Erythroblast (primary cell): ENCODE data around the gene PTAFR.

Source experiments
- DNase-seq, 2 experiments: peaks; one replicate each; lab custom pipeline; 2025; lab: John Stamatoyannopoulos, UW
- GATA1 ChIP-seq: IDR thresholded peaks from 2 replicates; pipeline ENCODE4 v1.6.1; 2011; ENCODE audit warnings: low read depth, mild to moderate bottlenecking, control low read depth, low read length, moderate library complexity
- POLR2A ChIP-seq: IDR thresholded peaks from 2 replicates; pipeline ENCODE4 v1.6.1; 2011; ENCODE audit warnings: mild to moderate bottlenecking, low read length

The PTAFR gene

DNA sequence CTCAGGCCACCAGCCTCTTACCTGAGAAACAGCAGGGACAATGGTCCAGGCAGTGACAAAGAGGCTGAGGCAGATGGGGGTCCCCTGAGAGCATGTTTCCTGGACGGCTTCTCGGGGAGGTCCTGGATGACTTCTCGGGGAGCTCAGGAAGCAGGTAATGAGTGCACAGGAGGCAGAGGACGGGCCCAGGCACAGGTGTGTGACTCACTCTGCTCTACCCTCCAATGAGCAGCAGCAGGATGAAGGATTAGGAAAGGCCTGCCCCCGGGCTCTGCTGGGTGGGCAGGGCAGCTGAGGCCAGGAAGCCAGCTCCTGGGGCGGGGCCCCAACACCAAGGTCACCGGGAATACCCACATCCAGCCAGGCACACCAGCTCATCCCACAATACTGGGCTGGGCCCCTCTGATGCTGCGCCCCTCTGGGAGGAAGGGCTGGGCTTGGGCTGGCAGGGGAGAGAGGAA lies 17.2 kb upstream of the PTAFR start:
- TF ChIP-seq GATA1 (no peak), POLR2A (no peak)
- no peak for DNase-seq

DNA sequence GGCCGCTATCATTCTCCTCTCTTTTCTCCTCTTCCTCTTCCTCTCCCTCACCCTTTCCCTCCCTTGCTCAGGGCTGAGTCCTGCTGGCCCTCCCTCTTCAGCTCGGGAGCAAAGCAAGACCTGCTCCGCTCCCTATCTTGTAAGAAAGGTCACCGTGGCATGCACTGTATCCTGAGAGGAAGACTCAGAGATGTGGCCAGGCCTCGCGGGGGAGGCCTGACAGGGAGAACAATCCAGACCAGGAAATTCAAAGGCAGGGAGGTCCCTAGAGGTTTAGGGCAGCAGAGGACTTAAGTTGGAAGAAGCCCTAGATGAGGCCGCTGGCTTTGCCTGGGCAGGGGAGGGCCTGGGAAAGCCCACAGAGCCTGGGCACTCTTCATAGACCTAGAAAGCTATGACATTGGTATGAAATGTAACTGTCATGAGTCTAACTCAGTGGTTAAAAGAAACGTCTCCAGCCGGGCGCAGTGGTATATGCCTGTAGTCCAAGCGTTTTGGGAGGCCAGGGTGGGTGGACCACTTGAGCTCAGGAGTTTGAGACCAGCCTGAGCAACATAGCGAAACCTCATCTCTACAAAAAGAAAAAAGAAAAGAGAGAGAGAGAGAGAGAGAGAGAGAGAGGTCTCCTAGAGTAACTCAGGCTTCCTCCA lies 14.6 kb upstream of the PTAFR start:
- TF ChIP-seq GATA1 (no peak), POLR2A (no peak)
- no peak for DNase-seq

DNA sequence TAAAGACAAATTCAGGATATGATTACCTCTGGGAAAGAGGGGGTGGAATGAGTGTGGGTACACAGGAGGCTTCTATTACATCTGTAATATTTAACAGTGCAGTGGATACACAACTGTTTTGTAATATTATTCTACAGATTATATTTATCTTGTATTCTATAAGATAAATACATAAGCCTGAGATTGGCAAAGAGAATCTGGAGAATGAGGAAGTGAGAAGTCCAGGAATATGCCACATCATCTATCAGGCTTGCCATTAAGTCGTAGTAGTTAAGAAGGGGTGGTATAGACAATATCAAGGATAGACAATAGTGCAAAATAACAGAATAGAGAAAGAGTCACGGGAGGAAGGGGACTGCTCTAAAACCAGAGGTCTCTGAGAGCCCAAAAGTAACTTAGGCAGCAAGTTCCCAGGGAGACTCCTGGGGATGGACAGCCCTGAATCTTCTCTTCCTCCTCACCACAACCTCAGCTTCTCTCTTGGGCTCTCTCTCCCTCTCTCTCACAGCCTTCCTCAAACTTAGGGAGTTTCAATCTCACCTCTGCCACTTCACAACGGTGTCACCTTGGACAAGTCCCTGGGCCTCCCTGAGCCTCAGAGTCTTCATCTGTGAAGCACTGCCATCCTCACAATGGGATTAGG lies 14.0 kb upstream of the PTAFR start:
- TF ChIP-seq GATA1 = no peak
- TF ChIP-seq POLR2A = no peak
- no peak for DNase-seq

DNA sequence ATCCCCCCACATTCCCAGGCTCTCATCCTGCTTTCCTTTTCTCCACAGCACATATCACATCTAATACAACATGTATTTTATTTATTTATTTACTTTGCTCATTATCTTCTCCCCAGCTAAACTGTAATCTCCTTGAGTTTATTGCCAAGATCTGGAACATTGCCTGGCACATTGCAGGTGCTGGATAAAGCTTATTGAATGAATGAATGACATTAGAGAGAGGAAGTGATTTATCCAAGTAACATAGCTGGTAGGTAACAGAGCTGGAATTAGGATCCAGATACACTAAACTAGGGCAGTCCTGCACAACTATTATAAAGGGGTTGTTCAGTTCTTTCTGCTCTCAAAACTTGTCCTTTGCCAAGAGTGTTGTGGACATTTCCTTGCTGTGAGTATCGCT lies 8.6 kb upstream of the PTAFR start:
- no peak for TF ChIP-seq GATA1
- no peak for TF ChIP-seq POLR2A
- no peak for DNase-seq

DNA sequence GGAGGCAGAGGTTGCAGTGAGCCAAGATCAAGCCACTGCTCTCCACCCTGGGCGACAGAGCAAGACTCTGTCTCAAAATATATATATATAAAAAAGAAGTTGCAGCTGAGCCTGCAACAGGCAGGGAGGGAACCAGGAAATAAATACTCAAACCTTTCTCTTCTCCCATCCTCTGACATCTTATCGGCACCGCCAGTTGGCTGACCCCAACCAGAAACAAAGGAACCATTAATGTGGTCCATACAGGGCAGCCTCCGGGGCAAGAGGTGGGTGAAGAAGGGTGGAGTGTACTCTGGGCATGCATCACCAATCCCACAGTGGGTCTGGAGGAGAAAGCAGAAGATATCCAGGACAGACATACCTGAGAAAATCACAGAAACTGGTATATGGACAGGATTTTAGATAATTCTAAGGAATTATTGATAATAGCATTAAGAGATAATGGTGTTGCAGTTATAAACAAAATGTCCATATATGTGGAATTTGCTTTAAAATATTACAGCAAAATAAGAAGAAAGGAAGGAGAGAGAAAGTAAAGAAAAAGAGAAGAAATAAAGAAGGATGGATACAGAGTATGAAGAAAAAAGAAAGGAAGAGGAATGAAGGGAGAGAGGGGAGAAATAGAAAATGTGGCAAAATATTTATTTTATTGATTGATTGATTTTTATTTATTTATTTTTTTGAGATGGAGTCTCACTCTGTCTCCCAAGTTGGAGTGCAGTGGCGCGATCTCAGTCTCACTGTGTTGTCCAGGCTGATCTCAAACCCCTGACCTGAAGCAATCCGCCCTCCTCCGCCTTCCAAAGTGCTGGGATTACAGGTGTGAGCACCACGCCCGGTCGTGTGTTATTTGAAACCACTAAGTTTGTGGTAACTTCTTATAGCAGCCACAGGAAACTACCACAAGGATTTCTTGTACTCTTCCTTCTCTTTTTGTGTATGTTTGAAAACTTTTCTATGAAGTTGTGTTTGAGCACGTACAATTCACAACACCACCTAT lies 4.1 kb upstream of the PTAFR start:
- DNase-seq = no peak
- TF ChIP-seq POLR2A (no peak), GATA1 (no peak)

DNA sequence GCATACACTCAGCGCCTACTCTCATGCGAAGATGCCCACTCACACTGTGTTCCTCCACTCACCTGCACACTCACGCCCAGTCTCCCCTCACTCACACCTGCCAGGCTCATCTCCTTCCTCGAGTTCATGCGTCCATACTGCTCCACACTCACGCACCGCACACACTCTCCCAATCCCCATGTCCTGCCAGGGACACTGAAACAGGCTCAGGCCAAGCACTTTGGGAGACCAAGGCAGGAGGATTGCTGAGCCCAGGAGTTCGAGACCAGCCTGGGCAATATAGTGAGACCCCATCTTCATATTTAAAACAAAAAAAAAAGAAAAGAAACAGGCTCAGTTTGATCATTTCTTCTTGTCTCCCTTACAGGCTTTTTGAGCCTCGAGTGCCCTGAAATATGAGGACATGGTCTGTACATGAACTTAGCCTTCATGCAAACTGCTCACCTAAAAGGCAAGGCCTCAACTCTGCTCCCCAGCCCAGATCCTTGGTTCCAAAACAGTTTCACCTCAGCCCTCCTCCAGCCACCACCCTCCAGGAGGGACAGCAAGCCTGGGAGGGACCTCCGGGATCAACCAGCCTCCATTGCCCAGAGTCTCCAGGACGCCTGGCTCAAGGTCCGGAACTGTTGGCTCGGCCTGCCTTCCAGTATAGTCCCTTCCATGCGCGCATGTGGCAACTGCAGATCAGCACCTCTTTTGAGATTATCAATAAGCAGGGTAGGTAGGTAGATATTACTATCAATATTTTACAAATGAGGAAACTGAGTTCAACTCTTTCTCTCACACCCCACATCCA lies 2.4 kb upstream of the PTAFR start:
- no peak for DNase-seq
- TF ChIP-seq GATA1 (no peak), POLR2A (no peak)

DNA sequence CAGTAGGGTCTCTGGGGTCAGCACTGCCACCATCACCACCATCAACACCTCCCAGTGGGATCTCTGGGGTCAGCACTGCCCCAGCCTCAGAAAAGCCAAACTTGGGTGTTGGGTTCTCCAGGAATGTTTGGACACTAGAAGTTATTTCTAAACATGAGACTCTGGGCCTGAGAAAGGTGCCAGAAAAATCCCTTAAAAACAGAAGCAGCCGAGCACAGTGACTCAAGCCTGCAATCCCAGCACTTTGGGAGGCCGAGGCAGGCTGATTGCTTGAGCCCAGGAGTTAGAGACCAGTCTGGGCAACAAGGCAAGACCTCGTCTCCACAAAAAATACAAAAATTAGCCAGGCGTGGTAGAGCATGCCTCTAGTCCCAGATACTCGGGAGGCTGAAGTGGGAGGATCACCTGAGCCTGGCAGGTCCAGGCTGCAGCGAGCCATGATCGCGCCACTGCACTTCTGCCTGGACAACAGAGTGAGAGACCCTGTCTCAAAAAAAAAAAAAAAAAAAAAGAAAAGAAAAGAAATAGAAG lies 470 bp downstream of the PTAFR start:
- TF ChIP-seq GATA1 = no peak
- TF ChIP-seq POLR2A = no peak
- DNase-seq = no peak

DNA sequence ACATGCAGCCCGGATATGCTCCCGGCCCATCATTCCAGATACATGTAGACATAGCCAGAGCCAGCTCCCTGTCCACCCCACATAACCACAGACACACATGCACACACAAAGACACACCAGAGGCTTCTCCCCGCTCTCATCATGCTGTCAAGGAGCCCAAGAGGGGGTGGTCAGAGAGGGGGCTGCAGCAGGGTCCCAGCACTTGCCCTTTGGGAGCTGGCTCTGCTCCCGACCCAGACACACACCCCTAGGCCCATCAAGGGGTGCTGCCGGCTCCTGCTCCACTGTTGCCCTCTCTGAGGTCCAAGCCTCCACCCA lies 2.6 kb downstream of the PTAFR start:
- no peak for TF ChIP-seq GATA1
- TF ChIP-seq POLR2A = no peak
- DNase-seq = no peak

DNA sequence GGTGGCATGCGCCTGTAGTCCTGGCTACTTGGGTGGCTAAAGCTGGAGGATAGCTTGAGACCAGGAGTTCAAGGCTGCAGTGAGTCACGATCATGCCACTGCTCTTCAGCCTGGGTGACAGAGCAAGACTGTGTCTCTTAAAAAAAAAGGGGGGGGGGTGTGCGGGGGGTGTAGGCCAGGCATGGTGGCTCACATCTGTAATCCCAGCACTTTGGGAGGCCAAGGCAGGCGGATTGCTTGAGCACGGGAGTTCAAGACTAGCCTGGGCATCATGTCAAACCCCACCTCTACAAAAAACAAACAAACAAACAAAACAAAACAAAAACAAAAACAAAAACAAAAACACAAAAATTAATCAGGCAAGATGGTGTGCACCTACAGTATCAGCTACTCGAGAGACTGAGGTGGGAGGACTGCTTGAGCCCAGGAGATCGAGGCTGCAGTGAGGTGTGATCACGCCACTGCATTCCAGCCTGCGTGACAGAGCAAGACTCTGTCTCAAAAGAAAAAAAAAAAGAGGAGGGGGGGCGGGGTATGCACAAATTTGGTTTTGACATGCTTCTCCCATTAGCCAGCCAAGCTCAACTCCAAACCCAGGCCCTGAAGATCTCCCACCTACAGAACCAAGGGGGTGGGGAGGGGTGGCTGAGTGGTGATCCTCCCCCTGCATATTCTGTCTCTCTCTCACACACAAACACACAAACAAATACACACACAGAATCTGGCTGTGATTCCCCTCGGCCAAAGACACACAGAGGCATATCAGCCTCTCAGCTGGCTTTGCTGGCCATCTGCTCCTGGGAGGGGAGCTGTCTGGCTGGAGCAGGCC lies 3.1 kb downstream of the PTAFR start:
- peak in 1 of 2 experiments; percentile 49 for DNase-seq
- TF ChIP-seq GATA1 = no peak
- no peak for TF ChIP-seq POLR2A

DNA sequence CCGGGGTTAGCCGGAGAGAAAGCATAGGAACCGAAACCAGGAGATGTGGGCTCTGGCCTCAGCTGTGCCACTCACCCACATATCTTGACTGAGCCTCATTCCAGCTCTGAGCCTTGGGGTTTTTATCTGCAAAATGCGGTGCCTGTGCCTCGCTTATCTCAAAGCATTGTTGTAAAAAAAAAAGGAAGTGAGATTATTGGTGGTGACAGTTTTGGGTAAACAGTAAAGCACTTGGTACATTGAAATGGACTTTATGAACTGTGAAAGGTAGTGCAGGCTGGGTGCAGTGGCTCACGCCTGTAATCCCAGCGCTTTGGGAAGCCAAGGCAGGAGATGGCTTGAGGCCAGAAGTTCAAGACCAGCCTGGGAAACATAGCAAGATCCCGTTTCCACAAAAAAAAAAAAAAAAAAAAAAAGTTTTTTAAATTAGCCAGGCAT lies 3.8 kb downstream of the PTAFR start:
- peak in 1 of 2 experiments; percentile 65 for DNase-seq
- TF ChIP-seq GATA1 = no peak
- TF ChIP-seq POLR2A = no peak

DNA sequence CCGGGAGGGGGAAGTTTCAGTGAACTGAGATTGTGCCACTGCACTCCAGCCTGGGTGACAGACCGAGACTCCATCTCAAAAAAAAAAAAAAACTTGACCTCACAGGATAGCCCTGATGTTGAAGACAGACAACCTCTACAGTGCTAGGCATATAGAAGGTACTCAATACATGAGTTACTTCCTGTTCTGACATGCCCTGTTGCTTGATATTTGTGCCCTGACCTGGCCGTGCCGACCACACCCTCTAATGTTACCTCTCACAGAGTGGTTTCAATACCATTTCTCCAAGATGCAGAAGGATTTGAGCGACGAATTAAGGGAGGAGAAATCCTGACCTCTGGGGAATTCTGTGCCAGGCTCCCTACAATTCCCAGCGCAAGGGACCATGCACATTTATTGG lies 5.2 kb downstream of the PTAFR start:
- TF ChIP-seq GATA1 (no peak), POLR2A (no peak)
- no peak for DNase-seq

DNA sequence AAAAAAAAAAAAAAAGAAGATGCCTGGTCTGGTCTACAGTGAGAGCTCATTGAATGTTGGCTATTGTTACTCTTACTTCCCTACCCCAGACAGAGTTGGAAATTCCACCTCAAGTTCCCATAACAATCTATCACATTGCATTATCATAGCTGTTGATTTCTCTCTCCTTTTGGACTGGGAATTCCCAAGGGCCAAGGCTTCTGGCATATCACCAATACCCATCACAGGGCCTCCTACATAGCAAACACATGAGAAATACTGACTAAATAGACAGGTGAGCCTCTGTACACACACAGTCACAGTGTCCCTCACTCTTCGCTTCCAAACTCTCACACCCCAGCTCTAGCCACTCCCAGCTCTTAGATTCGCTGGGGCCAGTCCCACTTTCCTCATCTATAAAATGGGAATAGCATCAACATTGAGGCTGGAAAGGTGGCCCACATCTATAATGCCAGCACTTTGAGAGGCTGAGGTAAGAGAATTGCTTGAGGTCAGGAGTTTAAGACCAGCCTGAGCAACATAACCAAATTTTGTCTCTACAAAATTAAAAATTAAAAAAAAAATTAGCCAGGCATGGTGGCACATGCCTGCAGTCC lies 6.4 kb downstream of the PTAFR start:
- no peak for DNase-seq
- TF ChIP-seq POLR2A (no peak), GATA1 (no peak)
